ENCODE results near the gene DAD1. TPM values are rescaled to one million over a fixed set of nuclear protein-coding genes. Genes with fewer than 3 reads are reported as not detected.
"Not testable (repeated sequence)": the region's sequence is repeated elsewhere in the genome, so short reads cannot be mapped to it uniquely, and the experiment has no call there.

DAD1 gene
- total RNA-seq, 1 experiment from 2014 or later = 308 TPM

- DNase-seq (ENCODE audit: low read depth) = no peak
Observed at GRCh38 chr14:22599349-22599748, 10.3 kb upstream of the DAD1 start.

GRCh38 chr14:22598896-22599244 is 9.8 kb upstream of the DAD1 start:
- peak; percentile 45 for DNase-seq (ENCODE audit: low read depth)

- DNase-seq (ENCODE audit: low read depth) = peak; percentile 50
Observed at GRCh38 chr14:22598099-22598895, 9.3 kb upstream of the DAD1 start, which contains the start of gene ABHD4. ABHD4 (plus strand) TSS chr14:22598300; CDS start chr14:22598307, 7 bp downstream.

- DNase-seq (ENCODE audit: low read depth) = no peak
Observed at GRCh38 chr14:22597771-22598098, 8.7 kb upstream of the DAD1 start.

- no peak for DNase-seq (ENCODE audit: low read depth)
Observed at GRCh38 chr14:22597265-22597664, 8.2 kb upstream of the DAD1 start.

GRCh38 chr14:22596354-22596879 is 7.4 kb upstream of the DAD1 start:
- DNase-seq (ENCODE audit: low read depth) = no peak

GRCh38 chr14:22594156-22594716 is 5.2 kb upstream of the DAD1 start:
- no peak for DNase-seq (ENCODE audit: low read depth)

- no peak for DNase-seq (ENCODE audit: low read depth)
Observed at GRCh38 chr14:22593601-22594000, 4.6 kb upstream of the DAD1 start.

GRCh38 chr14:22593189-22593588 is 4.2 kb upstream of the DAD1 start:
- no peak for DNase-seq (ENCODE audit: low read depth)

GRCh38 chr14:22588526-22589095 is 413 bp downstream of the DAD1 start:
- no peak for DNase-seq (ENCODE audit: low read depth)

GRCh38 chr14:22587677-22588422 is 1.2 kb downstream of the DAD1 start:
- not testable (repeated sequence) for DNase-seq (ENCODE audit: low read depth)

GRCh38 chr14:22587247-22587646 is 1.8 kb downstream of the DAD1 start:
- DNase-seq (ENCODE audit: low read depth) = no peak

- DNase-seq (ENCODE audit: low read depth) = no peak
Observed at GRCh38 chr14:22583994-22584393, 5.0 kb downstream of the DAD1 start.

- DNase-seq (ENCODE audit: low read depth) = no peak
Observed at GRCh38 chr14:22580625-22581024, 8.4 kb downstream of the DAD1 start.

- no peak for DNase-seq (ENCODE audit: low read depth)
Observed at GRCh38 chr14:22579881-22580280, 9.1 kb downstream of the DAD1 start.

- no peak for DNase-seq (ENCODE audit: low read depth)
Observed at GRCh38 chr14:22579236-22579635, 9.8 kb downstream of the DAD1 start.

- DNase-seq (ENCODE audit: low read depth) = no peak
Observed at GRCh38 chr14:22577334-22577908, 11.6 kb downstream of the DAD1 start.

- DNase-seq (ENCODE audit: low read depth) = no peak
Observed at GRCh38 chr14:22573804-22574203, 15.2 kb downstream of the DAD1 start.

- DNase-seq (ENCODE audit: low read depth) = peak; percentile 75
Observed at GRCh38 chr14:22572562-22573058, 16.4 kb downstream of the DAD1 start.

GRCh38 chr14:22570132-22570949 is 18.7 kb downstream of the DAD1 start:
- peak; percentile 82 for DNase-seq (ENCODE audit: low read depth)

All from HT1080 (cell line).